Bronchial epithelial cell (primary cell): ENCODE data around the gene BMP6. TPM values are rescaled to one million over a fixed set of nuclear protein-coding genes. Genes with fewer than 3 reads are reported as not detected.

Source experiments
- DNase-seq: peaks from one replicate; pipeline ENCODE4 v3.0.0-alpha.2; 2010; ENCODE audit warnings: low read depth
- FAIRE-seq: peaks from 2 replicates; lab custom pipeline; 2011; peaks lifted over from hg19 to GRCh38; lab: Jason Lieb, UNC
- H3K27me3 ChIP-seq: 2 replicates; pipeline ENCODE4 v1.5.1; 2011; ENCODE audit warnings: low read length; ENCODE audit not compliant: control insufficient read depth, insufficient read depth
- H3K36me3 ChIP-seq: 2 replicates; pipeline ENCODE4 v1.5.1; 2011; ENCODE audit warnings: low read length; ENCODE audit not compliant: control insufficient read depth, insufficient read depth
- H3K4me3 ChIP-seq: 2 replicates; pipeline ENCODE4 v1.5.1; 2011; ENCODE audit warnings: mild to moderate bottlenecking, low read depth, low read length, control low read depth
- total RNA-seq: library from RNA; depleted of rRNA; stranded (reverse); fragments of >200 nt; gene quantifications from 2 replicates; pipeline ENCODE4 v1.2.1, GENCODE V29; 2014
- TF ChIP-seq, protein P1 (sequence below): IDR thresholded peaks from 2 replicates; pipeline ENCODE4 v1.5.1; 2011; ENCODE audit warnings: mild to moderate bottlenecking, moderate library complexity, low read length, control low read depth, inconsistent platforms; ENCODE audit not compliant: insufficient read depth, severe bottlenecking

BMP6 gene
- total RNA-seq, 1 donor from 2014 or later = 2.6 TPM

DNA sequence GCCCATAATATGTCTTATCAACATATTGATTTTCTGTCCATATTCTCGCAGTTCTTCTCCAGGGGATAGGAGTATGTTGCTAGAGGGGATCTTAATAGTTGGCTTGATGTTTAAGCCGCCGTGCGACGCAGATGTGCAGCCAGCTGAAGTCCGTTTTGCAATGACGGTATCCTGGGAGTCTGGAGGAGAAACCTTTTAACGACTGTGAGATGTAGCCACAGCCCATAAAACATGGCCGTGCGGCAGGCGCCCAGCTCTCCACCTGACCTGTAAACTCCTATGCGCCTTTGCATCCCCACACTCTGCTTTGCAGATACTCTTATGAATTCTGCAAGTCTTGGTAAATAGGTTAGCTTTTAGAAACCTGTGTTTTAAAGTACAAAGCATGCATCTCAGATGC is 36.9 kb downstream of the BMP6 start:
- H3K4me3 ChIP-seq = no peak overlapping the region
- no peak for FAIRE-seq
- TF ChIP-seq, protein P1, sequence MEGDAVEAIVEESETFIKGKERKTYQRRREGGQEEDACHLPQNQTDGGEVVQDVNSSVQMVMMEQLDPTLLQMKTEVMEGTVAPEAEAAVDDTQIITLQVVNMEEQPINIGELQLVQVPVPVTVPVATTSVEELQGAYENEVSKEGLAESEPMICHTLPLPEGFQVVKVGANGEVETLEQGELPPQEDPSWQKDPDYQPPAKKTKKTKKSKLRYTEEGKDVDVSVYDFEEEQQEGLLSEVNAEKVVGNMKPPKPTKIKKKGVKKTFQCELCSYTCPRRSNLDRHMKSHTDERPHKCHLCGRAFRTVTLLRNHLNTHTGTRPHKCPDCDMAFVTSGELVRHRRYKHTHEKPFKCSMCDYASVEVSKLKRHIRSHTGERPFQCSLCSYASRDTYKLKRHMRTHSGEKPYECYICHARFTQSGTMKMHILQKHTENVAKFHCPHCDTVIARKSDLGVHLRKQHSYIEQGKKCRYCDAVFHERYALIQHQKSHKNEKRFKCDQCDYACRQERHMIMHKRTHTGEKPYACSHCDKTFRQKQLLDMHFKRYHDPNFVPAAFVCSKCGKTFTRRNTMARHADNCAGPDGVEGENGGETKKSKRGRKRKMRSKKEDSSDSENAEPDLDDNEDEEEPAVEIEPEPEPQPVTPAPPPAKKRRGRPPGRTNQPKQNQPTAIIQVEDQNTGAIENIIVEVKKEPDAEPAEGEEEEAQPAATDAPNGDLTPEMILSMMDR = no peak

DNA sequence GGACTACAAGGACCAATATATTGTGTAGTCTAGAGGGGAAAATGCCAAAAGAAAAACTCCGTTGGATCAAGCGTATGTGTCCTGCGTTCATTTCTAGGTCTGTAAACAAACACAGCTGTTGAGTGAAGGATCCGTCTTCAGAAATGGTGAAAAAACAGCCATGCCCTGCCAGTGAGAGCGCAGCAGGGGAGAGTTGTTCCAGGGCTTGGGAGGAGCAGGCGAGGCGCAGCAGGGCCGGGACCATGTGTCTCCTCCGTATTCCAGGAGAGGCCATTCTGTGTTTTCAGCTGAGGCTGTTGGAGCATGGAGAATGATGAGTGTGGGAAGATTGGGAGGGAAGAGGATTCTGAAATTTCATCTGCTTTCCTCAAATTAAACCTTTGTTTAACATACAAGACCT is 38.0 kb downstream of the BMP6 start:
- TF ChIP-seq, protein P1 = no peak
- no peaks in the 10 kb centered on the region for H3K27me3 ChIP-seq
- FAIRE-seq = no peak
- DNase-seq = no peak
- no peak overlapping the region for H3K4me3 ChIP-seq
- H3K36me3 ChIP-seq = no peaks in the 10 kb centered on the region

More for the DNA sequence above, 36.9 kb downstream of the BMP6 start:
- DNase-seq = no peak
- Histone ChIP-seq H3K36me3 (no peaks in the 10 kb centered on the region), H3K27me3 (no peaks in the 10 kb centered on the region)

DNA sequence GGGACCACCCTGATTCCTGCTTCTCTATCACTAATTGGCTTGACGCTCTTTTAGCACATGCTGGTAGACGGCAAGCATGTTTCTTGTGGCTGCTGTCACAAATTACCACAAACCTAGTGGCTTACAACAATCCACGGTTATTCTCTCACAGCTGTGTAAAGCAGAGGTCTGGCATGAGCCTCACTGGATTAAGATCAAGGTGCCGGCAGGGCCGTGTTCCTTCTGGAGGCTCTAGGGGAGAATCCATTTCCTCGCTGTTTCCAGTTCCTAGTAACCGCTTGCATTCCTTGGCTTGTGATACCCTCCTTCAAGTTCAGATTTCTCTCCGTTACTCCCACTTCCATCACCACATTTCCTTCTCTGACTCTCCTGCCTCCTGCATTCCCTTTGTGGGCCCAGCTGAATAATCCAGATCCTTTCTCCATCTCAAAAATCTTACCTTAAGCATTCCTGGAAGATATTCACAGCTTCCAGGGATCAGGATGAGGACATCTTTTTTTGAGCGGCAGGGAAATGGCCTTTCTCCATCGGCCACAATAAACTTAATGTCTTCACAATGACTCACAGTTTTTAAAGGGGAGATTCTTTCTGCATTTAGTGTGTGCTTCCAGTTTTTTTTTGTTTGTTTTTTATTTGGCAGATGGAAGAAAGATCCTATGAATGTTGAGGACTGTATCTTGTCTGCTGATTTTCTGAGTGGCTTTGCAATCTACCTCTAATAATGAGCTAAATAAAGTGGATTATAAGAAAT is 39.9 kb downstream of the BMP6 start:
- TF ChIP-seq, protein P1 = no peak
- DNase-seq = no peak
- Histone ChIP-seq H3K27me3 (no peaks in the 10 kb centered on the region), H3K36me3 (no peaks in the 10 kb centered on the region), H3K4me3 (no peak overlapping the region)
- no peak for FAIRE-seq

DNA sequence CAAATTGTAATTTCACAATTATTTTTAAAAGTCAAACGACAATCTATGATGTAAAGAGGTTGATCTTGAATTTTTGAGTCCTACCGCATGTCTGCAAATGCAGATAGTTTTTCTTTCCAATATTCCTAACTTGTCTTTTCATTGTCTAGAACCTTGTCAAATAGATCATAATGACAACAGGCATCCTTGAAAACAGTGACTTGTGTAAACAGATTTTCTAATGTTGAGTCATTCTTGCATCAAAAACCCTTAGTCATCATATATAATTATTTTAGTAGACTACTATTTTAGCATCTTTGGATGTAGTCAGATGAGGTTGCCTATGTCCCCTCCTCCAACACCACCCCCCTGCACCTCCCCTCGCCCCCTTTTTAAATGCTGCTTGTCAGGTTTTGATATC is 43.8 kb downstream of the BMP6 start:
- Histone ChIP-seq H3K4me3 (no peak overlapping the region), H3K36me3 (no peaks in the 10 kb centered on the region), H3K27me3 (no peaks in the 10 kb centered on the region)
- no peak for FAIRE-seq
- TF ChIP-seq, protein P1 = no peak
- DNase-seq = peak; percentile 60

DNA sequence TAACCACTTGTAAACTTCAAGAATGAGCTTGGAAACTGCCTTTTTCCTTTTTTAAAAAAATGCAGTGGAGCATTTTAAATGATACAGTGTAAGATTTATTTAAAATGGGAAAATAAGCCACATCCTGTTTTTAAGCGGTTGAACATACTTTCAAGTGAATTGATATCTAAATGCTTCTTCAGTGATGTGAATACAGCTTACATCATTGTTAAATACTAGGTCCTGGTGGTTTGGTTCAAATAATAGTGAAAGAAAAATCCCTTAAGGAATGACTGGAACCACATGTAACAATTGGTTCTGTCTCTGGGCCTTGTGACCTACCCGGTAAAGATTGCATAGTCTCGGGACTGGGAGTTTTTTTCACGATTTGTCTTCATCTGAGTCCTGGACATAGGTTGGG is 44.2 kb downstream of the BMP6 start:
- no peak for FAIRE-seq
- DNase-seq = no peak
- Histone ChIP-seq H3K27me3 (no peaks in the 10 kb centered on the region), H3K36me3 (no peaks in the 10 kb centered on the region), H3K4me3 (no peak overlapping the region)
- TF ChIP-seq, protein P1 = no peak

DNA sequence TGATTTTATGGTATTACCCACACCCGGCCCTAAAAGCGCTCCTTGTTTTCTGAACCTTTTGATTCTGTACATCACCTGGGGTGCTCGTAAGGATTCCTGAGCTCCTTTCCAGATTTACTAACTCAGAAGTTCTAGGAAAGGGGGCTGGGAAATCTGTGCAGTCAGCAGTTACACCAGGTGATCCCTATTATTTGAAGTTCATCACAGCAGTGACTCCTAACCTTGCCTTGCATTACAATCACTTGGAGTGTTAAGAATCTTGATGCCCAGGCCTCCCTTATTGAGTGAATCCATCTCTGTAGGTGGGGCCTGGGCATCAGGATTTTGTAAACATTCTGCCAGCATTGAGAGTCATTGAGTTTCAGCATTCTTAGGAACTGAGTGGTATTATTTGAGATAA is 44.7 kb downstream of the BMP6 start:
- no peak overlapping the region for H3K4me3 ChIP-seq
- FAIRE-seq (no peak), DNase-seq (no peak)
- no peaks in the 10 kb centered on the region for H3K27me3 ChIP-seq
- TF ChIP-seq, protein P1 = no peak
- H3K36me3 ChIP-seq = no peaks in the 10 kb centered on the region
